OCI-LY7 (cell line): ENCODE results near the gene PLAC1. TPM values are rescaled to one million over a fixed set of nuclear protein-coding genes. Genes with fewer than 3 reads are reported as not detected.

Source experiments
- BruUV-seq: library from RNA; stranded (reverse); fragments of 400-500 nt; replicated peaks from 2 replicates; lab custom pipeline; 2021; lab: Mats Ljungman, UMichigan
- CTCF ChIA-PET: fragments of 300-600 bp; sonication (Branson Sonifier 250); formaldehyde crosslinking; loops from one replicate; lab custom pipeline; 2022; ENCODE audit warnings: antibody characterized with exemption; ENCODE audit not compliant: unreplicated experiment; lab: Charles Lee
- POLR2A ChIA-PET: fragments of 300-600 bp; sonication (Branson Sonifier 250); formaldehyde crosslinking; loops from one replicate; lab custom pipeline; 2022; ENCODE audit warnings: antibody characterized with exemption; lab: Charles Lee
- DNase-seq: peaks from one replicate; pipeline ENCODE4 v3.0.0-alpha.2; 2015; ENCODE audit warnings: low spot score
- H2AFZ ChIP-seq: fragments of 200-600 bp; sonication (generic), shearing (Covaris generic); 2 replicates; pipeline ENCODE4 v1.6.1; 2014; ENCODE audit warnings: mild to moderate bottlenecking, antibody characterized with exemption, low read length, moderate library complexity
- H3K27ac ChIP-seq: fragments of 200-600 bp; sonication (generic); 2 replicates; pipeline ENCODE4 v1.5.1; 2014; ENCODE audit warnings: mixed run types, low read depth, mild to moderate bottlenecking, moderate library complexity, low read length, inconsistent platforms; ENCODE audit not compliant: poor library complexity, severe bottlenecking
- H3K36me3 ChIP-seq: fragments of 200-600 bp; sonication (generic); 2 replicates; pipeline ENCODE4 v1.6.1; 2014; ENCODE audit warnings: mild to moderate bottlenecking, antibody characterized with exemption, low read length, moderate library complexity, mixed read lengths; ENCODE audit not compliant: insufficient read depth
- H3K4me1 ChIP-seq: fragments of 200-600 bp; sonication (generic); 2 replicates; pipeline ENCODE4 v1.5.1; 2014; ENCODE audit warnings: mild to moderate bottlenecking, low read length; ENCODE audit not compliant: insufficient read depth, poor library complexity, severe bottlenecking
- H3K4me2 ChIP-seq: fragments of 200-600 bp; sonication (generic); 2 replicates; pipeline ENCODE4 v1.6.1; 2014; ENCODE audit warnings: mild to moderate bottlenecking, low read length
- H3K4me3 ChIP-seq: fragments of 200-600 bp; sonication (generic); 2 replicates; pipeline ENCODE4 v1.5.1; 2014; ENCODE audit warnings: mild to moderate bottlenecking, low read depth, low read length; ENCODE audit not compliant: poor library complexity, severe bottlenecking
- H3K79me2 ChIP-seq: fragments of 200-600 bp; sonication (generic); 2 replicates; pipeline ENCODE4 v1.6.1; 2016; ENCODE audit warnings: low read depth, mild to moderate bottlenecking, low read length, moderate library complexity, mixed read lengths; ENCODE audit not compliant: insufficient read depth
- H3K9me2 ChIP-seq: fragments of 200-600 bp; sonication (generic); 2 replicates; pipeline ENCODE4 v1.6.1; 2016; ENCODE audit warnings: mild to moderate bottlenecking, low read length, mixed read lengths; ENCODE audit not compliant: insufficient read depth
- H3K9me3 ChIP-seq: fragments of 200-600 bp; sonication (generic); 2 replicates; pipeline ENCODE4 v1.6.1; 2014; ENCODE audit warnings: mild to moderate bottlenecking, mixed run types, low read length, mixed read lengths
- H4K20me1 ChIP-seq: fragments of 200-600 bp; sonication (generic); 2 replicates; pipeline ENCODE4 v1.6.1; 2014; ENCODE audit warnings: mild to moderate bottlenecking, antibody characterized with exemption, low read length, moderate library complexity, mixed read lengths; ENCODE audit not compliant: insufficient read depth
- CTCF ChIP-seq: fragments of 200-600 bp; sonication (generic); conservative IDR thresholded peaks from 2 replicates; pipeline ENCODE4 v1.5.1; 2014; ENCODE audit warnings: mild to moderate bottlenecking, antibody characterized with exemption, low read length, moderate library complexity, mixed read lengths
- EZH2phosphoT487 ChIP-seq: fragments of 200-600 bp; sonication (generic); IDR thresholded peaks from 2 replicates; pipeline ENCODE4 v1.6.1; 2018; ENCODE audit warnings: low read depth, borderline replicate concordance, mild to moderate bottlenecking, mixed run types, antibody characterized with exemption, low read length, moderate library complexity, mixed read lengths
- intact Hi-C: fragments of 100-400 bp; cut with micrococcal nuclease; formaldehyde crosslinking; loops from one replicate; pipeline ENCODE4 v1.10.0; 2022; ENCODE audit not compliant: unreplicated experiment
- total RNA-seq, 2 experiments: library from RNA; depleted of rRNA in 1 of 2; stranded (reverse); fragments of >200 nt in 1 of 2; shearing (Covaris generic) in 1 of 2; gene quantifications; 2 replicates each; pipeline ENCODE4 v1.2.3, GENCODE V29; 2014 to 2022

The PLAC1 gene
- total RNA-seq, 2 experiments from 2014 or later = 0.28 TPM; not detected in 1

- no peak overlapping the region for H3K4me3 ChIP-seq
- H2AFZ ChIP-seq = no peak overlapping the region
- no peak for DNase-seq
- no peaks in the 10 kb centered on the region for H3K9me3 ChIP-seq
- H3K4me1 ChIP-seq = no peaks in the 10 kb centered on the region
- H3K79me2 ChIP-seq = no peaks in the 10 kb centered on the region
- H3K27ac ChIP-seq = no peak overlapping the region
- intact Hi-C loops = no loop called here
- CTCF ChIA-PET = no interaction called here
- no peak for TF ChIP-seq CTCF
- TF ChIP-seq EZH2phosphoT487 = no peak
- no peaks in the 10 kb centered on the region for H3K36me3 ChIP-seq
- POLR2A ChIA-PET = interaction anchor here (0.7 kb wide), 1 partner anchor 8 kb away, joined by 3 read pairs; no protein-coding TSS in a partner anchor
- BruUV-seq = no TSS peak
- H4K20me1 ChIP-seq = no peaks in the 10 kb centered on the region
- H3K9me2 ChIP-seq = no peaks in the 10 kb centered on the region
- H3K4me2 ChIP-seq = no peak overlapping the region
These were observed 11.3 kb upstream of the PLAC1 start for GRCh38 chrX:134669378-134670098.

- no peak for DNase-seq
- ChIA-PET CTCF (no interaction called here), POLR2A (no interaction called here)
These were observed 5.9 kb upstream of the PLAC1 start for GRCh38 chrX:134664202-134664601.

More at GRCh38 chrX:134664202-134664601, 5.9 kb upstream of the PLAC1 start:
- TF ChIP-seq CTCF = no peak
- TF ChIP-seq EZH2phosphoT487 = no peak
- no peak overlapping the region for H2AFZ ChIP-seq
- BruUV-seq = no TSS peak
- H3K9me2 ChIP-seq = no peaks in the 10 kb centered on the region
- intact Hi-C loops = no loop called here
- H3K9me3 ChIP-seq = no peaks in the 10 kb centered on the region
- H3K36me3 ChIP-seq = no peaks in the 10 kb centered on the region
- H3K27ac ChIP-seq = no peak overlapping the region
- no peaks in the 10 kb centered on the region for H3K79me2 ChIP-seq
- H3K4me2 ChIP-seq = no peak overlapping the region
- H4K20me1 ChIP-seq = no peaks in the 10 kb centered on the region
- H3K4me1 ChIP-seq = no peaks in the 10 kb centered on the region
- H3K4me3 ChIP-seq = no peak overlapping the region
